Smooth muscle cell of bladder (primary cell): ENCODE data around the gene SDHAF1. TPM values are rescaled to one million over a fixed set of nuclear protein-coding genes. Genes with fewer than 3 reads are reported as not detected.

Experiments
- total RNA-seq: library from RNA; depleted of rRNA; stranded (reverse); fragments of >200 nt; gene quantifications from 2 replicates; pipeline ENCODE4 v1.2.3, GENCODE V29; 2014

Gene SDHAF1, protein sequence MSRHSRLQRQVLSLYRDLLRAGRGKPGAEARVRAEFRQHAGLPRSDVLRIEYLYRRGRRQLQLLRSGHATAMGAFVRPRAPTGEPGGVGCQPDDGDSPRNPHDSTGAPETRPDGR
- total RNA-seq, result 12.1 and 14.5 TPM in 2 replicates

DNA sequence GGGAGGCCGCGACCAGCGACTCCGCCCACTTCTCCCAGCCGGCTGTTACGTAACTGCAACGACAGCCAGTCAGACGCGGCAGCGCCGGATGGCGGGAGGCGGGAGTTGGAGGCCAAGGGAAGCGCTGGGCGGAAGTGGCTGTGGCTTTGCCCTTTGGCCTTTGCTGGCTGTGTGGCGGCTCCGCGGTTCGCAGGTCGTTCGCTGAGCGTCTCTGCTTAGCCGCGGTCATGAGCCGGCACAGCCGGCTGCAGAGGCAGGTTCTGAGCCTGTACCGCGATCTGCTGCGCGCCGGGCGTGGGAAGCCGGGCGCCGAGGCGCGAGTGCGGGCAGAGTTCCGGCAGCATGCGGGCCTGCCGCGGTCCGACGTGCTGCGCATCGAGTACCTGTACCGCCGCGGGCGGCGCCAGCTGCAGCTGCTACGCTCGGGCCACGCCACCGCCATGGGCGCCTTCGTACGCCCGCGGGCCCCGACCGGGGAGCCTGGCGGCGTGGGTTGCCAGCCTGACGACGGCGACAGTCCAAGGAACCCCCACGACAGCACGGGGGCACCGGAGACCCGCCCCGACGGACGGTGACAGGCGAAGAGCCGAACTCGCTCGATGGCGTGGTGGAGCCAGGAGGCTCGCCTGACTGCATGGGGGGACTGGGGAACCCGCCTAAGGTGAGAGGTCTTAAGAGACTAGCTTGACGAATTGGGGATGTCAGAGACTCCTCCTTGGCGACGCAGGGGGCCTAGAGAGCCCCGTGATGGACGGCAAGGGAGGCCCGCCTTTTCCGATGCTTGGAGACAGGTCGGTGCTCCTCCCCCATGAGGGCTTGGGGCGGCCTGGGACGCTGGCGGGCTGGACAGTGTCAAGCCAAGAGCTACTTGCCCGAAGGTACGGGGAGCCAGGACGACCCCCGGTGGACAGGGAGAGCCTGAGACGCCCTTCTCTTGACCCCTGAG is at the start of gene SDHAF1:
SDHAF1 (plus strand) TSS at position 141 of the 946 bp plus-strand sequence; CDS start at position 228, 87 bp downstream.

DNA sequence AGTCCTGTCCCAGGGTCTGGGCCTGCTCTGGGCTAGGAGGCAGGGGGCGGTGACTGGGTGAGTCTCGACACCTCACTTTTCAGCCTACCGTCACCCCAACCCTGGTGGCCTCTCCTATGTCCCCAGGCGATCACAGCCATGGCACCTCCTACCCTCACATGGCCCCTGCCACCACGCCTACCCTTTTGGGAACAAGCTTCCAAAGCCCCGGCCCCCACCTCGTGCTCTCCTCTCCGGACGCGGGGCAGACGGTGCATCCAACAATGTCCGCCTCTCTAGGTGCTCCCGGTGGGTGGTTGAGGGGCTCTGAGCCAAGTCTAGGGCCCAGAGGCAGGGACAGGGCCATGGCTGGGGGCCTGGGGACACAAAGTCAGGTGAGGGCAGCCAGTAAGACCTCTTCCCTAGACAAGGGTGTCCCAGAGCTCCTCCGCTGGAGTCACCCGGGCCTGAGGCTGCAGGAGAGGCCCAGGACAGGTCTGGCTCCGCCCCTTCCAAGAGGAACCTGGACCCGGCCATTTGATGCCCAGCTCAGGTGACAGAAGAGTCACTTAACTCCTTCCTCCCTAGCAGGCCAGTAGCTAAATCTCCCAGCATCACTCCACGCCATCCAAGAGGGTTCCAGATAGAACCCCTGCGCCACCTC is 13.5 kb downstream of the SDHAF1 start, which contains the start of gene SYNE4:
SYNE4 (minus strand) TSS at position 478 of the 643 bp plus-strand sequence; CDS start at position 346, 132 bp downstream.

DNA sequence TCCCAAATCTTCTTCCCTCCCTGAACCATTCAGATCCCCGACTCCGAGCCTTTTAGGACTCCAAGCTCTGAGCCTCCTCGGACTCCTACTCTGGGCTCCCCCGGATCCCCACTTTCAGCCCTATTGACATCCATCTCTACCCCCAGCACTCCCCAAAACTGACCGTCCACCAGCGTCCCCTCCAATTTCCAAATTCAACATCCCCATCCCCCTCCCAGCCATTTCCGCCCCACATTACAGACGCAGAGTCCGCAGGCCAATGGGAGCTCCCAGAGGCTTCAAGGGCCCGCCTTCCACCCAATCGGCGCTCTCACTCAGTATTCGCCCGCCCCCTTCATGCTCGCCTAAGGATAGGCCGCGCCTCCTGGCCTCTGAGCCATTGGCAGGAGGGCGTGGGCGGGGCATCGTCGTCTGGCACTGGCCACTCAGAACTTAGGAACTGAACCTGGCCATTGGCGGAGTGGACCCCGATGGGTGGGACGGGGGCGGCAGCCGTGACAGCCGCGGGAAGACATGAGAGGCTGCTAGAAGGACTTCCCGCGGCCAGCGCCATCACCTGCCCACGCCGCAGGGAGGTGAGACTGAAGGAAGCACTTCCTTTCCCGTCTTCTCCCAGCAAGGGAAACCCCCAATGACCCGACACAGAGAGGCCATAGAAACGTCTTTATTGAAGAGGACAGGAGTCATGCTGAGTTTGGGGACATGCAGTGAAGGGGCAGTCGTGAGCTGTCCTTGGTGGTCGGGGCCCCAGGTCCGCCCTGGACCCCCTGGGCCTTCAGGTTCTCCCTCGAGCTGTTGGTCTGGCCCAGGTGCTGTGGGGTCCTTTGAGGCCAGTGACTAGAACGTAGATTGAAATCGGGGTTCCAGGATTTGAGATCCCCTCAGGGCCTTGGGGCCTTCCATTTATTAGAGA is 19.3 kb downstream of the SDHAF1 start, which contains the start of gene ALKBH6:
ALKBH6 (minus strand) TSS at position 202 of the 913 bp plus-strand sequence. CDS start 816 bp downstream, outside the sequence.

DNA sequence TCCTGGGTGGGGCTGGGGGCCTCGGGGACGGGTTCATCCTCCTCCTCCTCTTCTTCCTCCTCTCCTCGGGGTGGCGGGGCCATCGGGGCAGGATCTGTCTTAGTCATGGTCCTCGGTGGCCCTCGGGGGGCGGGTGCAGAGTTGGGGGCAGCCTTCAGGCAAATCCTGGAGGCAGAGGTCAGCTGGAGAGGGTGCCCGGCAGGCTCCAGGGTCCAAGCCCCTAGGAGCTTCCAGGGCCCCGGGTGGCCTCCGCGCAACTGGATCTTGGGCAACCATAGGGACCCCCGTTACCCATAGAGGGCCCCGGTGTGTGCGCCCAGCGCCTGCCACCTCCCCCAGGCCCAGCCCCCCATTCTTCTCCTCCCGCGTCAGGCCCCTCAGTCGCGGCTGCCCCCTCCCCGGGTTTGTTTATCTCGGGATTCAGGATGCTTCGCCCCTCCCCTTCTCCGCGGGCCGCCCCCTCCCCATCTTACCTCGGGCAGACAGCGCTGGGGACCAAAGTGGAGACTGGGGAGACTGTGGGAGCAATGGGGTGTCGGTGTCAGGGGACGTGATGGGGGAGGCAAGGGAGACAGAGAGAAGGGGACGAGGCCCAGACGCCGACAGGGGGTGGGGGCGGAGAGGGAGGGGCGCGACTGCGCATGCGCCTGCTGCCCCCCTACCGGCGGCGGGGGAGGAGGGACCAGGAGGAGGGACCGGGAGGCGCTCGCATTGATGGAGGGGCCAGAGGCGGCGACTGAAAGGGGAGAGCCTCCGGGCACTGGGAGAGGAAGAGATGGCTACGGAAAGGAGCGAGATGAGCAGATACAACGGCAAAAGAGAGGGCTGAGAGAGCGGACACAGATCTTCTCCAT is 37.5 kb downstream of the SDHAF1 start, which contains the start of gene CLIP3:
CLIP3 (minus strand) TSS at position 623 of the 854 bp plus-strand sequence; CDS start at position 107, 516 bp downstream.

Other genes starting within 250 kb of the SDHAF1 start
- gene U2AF1L4, start 249.8 kb upstream of the SDHAF1 start, total RNA-seq, result 5.5 and 7.8 TPM in 2 replicates
- gene PSENEN, start 249.5 kb upstream of the SDHAF1 start, total RNA-seq, result 13.5 and 14.0 TPM in 2 replicates
- 7.4 and 10.1 TPM in 2 replicates for gene LIN37, start 246.6 kb upstream of the SDHAF1 start, total RNA-seq
- gene HSPB6, start 238.2 kb upstream of the SDHAF1 start, total RNA-seq, result 50.3 and 88.4 TPM in 2 replicates
- gene PROSER3, start 237.0 kb upstream of the SDHAF1 start, total RNA-seq, result 2.5 and 3.3 TPM in 2 replicates
- gene ARHGAP33, start 219.6 kb upstream of the SDHAF1 start, total RNA-seq, result 1.00 and 1.3 TPM in 2 replicates
- not detected in 2 replicates for gene PRODH2, start 182.3 kb upstream of the SDHAF1 start, total RNA-seq
- gene NPHS1, start 142.7 kb upstream of the SDHAF1 start, total RNA-seq, result not detected in 2 replicates
- gene KIRREL2, start 138.3 kb upstream of the SDHAF1 start, total RNA-seq, result not detected in 2 replicates
- gene APLP1, start 126.6 kb upstream of the SDHAF1 start, total RNA-seq, result 1.7 and 3.9 TPM in 2 replicates
- gene NFKBID, start 94.6 kb upstream of the SDHAF1 start, total RNA-seq, result 2.7 and 3.8 TPM in 2 replicates
- gene HCST, start 92.7 kb upstream of the SDHAF1 start, total RNA-seq, result 1.00 and 2.8 TPM in 2 replicates
- gene TYROBP, start 86.9 kb upstream of the SDHAF1 start, total RNA-seq, result not detected in 2 replicates
- gene LRFN3, start 58.8 kb upstream of the SDHAF1 start, total RNA-seq, result 1.00 and 2.4 TPM in 2 replicates
- gene SYNE4, start 13.6 kb downstream of the SDHAF1 start, total RNA-seq, result 0.09 and 0.28 TPM in 2 replicates
- 13.7 and 16.7 TPM in 2 replicates for gene ALKBH6, start 19.0 kb downstream of the SDHAF1 start, total RNA-seq
- gene CLIP3, start 37.7 kb downstream of the SDHAF1 start, total RNA-seq, result 7.8 and 11.9 TPM in 2 replicates
- gene THAP8, start 59.1 kb downstream of the SDHAF1 start, total RNA-seq, result 1.8 and 4.3 TPM in 2 replicates
- gene WDR62, start 59.7 kb downstream of the SDHAF1 start, total RNA-seq, result 0.55 and 0.85 TPM in 2 replicates
- not detected in 2 replicates for gene OVOL3, start 116.0 kb downstream of the SDHAF1 start, total RNA-seq
- gene POLR2I, start 119.7 kb downstream of the SDHAF1 start, total RNA-seq, result 90.0 and 102 TPM in 2 replicates
- 196 and 210 TPM in 2 replicates for gene TBCB, start 120.3 kb downstream of the SDHAF1 start, total RNA-seq
- 364 and 384 TPM in 2 replicates for gene CAPNS1, start 144.9 kb downstream of the SDHAF1 start, total RNA-seq
- 45.4 and 90.6 TPM in 2 replicates for gene COX7A1, start 157.3 kb downstream of the SDHAF1 start, total RNA-seq
- 4.6 and 5.6 TPM in 2 replicates for gene ZNF565, start 219.5 kb downstream of the SDHAF1 start, total RNA-seq
- 71.9 and 75.8 TPM in 2 replicates for gene ZNF146, start 219.9 kb downstream of the SDHAF1 start, total RNA-seq